ENCODE measurements around the gene FDXACB1.

FDXACB1 gene

DNA sequence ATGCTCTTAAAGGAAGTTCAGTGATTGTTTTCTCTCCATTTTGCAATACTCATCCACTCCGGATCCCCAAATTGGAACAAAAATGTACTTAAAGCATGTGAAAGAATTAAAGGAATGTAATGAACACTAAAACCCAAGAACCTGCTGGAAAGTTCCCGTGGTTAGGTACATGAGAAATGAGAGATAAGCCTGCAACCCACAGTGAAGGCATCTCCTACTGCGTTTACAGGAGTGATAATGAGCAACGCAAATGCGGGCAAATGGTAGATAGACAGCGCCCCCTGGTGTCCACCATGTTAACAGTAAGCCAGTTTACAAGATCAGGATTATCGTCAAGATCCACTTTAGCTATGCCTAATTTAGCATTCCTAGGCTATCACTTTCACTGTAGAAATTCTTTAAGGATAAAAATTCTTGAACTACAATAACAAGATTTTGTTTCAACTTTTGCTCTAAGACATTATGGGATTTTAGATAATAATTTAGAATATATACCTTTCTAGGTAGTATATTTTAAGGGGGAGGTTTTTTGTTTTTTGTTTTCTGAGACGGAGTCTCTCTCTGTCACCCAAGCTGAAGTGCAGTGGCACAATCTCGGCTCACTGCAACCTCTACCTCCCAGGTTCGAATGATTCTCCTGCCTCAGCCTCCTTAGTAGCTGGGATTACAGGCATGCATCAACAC lies 37.5 kb downstream of the FDXACB1 start:
- peak; percentile 68 for DNase-seq

GRCh38 chr11:111840143-111840542 lies 38.8 kb downstream of the FDXACB1 start:
- DNase-seq: no peak

- DNase-seq: no peak
Observed at GRCh38 chr11:111838054-111838453, 40.9 kb downstream of the FDXACB1 start.

- DNase-seq: no peak
Observed at GRCh38 chr11:111837366-111837891, 41.5 kb downstream of the FDXACB1 start.

GRCh38 chr11:111836721-111837120 lies 42.2 kb downstream of the FDXACB1 start:
- DNase-seq: no peak

- no peak for DNase-seq
Observed at GRCh38 chr11:111836162-111836561, 42.8 kb downstream of the FDXACB1 start.

GRCh38 chr11:111835665-111836064 lies 43.3 kb downstream of the FDXACB1 start:
- no peak for DNase-seq

GRCh38 chr11:111834432-111835163 lies 44.4 kb downstream of the FDXACB1 start:
- DNase-seq: no peak

DNA sequence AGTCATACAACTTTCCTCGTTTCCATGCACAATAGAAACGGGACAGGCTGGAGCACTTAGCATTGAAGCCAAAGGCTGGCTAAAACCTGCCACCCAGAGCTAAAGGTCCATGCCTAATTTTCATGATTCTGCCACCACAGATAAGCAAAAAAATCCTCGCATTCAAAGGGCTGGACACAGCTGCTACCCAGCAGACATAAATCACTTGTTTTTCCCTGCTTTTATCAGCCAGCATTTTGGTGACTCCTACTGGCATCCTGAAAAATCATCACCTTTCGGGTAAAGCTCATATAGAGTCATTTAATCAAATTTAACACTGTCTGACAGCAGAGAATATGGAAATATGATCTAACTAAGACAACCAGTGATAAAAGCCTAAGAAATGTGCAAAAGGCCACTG lies 45.4 kb downstream of the FDXACB1 start:
- no peak for DNase-seq

DNA sequence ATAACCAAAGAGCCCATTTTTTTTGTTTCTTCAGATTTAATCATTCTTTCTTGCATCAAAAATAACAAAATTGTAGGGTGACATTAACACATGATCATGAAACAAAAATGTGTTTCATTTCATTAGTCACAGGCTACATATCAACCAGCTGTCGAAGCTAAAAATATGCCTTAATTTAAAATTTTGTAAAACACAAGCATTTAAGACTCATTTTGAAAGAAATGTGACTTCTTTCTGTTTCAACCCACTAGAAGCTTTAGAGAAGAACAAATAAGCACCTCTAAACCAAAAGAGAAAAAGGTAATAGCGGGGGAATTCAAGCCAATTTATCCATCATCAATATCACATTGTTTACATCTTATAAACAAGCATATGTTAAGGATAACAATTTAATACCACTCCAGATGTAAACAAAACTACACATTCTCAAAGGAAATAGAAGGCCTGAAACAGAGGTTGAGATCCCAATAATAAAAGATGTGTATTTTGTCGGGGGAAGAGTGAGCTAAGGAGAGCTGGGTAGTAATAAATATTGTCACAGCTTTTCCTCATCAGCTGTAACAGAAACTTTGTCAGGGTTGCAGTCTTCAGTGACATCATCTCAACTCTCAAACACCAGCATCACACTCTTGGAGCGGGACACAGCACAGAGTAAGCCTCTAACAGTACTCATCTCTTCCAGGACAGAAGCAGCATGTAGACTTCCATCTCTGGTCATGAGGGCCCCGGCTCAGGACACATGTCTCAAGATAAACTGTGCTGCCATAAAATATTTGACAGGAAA lies 49.6 kb downstream of the FDXACB1 start:
- no peak for DNase-seq

DNA sequence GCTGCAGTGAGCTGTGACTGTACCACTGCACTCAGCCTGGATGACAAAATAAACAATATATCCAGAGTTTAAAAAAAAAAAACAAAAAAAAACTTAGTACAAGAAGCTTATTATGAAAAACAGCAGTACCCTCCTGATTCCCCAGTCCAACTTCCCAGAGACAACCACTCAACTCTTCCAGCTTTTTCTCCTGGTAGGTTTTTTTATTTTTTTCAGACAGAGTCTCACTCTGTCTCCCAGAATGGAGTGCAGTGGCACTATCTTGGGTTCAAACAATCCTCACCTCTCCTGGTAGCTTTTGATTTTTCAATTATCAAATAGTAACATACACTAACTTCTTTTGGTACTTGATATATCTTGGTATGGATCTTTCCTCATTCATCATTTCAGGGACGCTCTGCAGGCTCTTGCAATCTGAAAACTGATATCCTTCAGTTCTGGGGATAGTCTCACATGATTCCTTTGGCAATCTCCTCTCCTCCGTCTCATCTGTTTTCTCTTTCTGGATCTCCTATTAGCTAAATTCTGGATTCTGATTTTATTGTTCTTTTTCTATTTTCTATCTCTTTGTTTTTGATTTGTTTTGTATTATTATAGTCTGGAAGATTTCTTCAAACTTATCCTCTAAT lies 52.5 kb downstream of the FDXACB1 start:
- no peak for DNase-seq

All from NK-92 treated with Interleukin-12 subunit alpha and Interleukin-12 subunit beta, amount 100 ng/mL, for 24 hours (cell line).